Measurements from ENCODE around the gene MYO10.

GRCh38 chr5:16916262-16916878 lies 19.7 kb downstream of the MYO10 start:
- TF ChIP-seq CTCF (tag by site-specific recombination; IDR thresholded peaks at IDR 0.05): no peak
- no peak for TF ChIP-seq ZBTB17 (tag by site-specific recombination; IDR thresholded peaks at IDR 0.05)
- TF ChIP-seq ZNF266 (tag by site-specific recombination; IDR thresholded peaks at IDR 0.05; ENCODE audit: low read depth): no peak
- no peak for TF ChIP-seq ZNF785 (tag by site-specific recombination; IDR thresholded peaks at IDR 0.05)
- no peak for TF ChIP-seq MZF1 (tag by site-specific recombination; IDR thresholded peaks at IDR 0.05; ENCODE audit: borderline replicate concordance)
- TF ChIP-seq ZNF585B (tag by site-specific recombination; IDR thresholded peaks at IDR 0.05): no peak
- TF ChIP-seq, protein P1, sequence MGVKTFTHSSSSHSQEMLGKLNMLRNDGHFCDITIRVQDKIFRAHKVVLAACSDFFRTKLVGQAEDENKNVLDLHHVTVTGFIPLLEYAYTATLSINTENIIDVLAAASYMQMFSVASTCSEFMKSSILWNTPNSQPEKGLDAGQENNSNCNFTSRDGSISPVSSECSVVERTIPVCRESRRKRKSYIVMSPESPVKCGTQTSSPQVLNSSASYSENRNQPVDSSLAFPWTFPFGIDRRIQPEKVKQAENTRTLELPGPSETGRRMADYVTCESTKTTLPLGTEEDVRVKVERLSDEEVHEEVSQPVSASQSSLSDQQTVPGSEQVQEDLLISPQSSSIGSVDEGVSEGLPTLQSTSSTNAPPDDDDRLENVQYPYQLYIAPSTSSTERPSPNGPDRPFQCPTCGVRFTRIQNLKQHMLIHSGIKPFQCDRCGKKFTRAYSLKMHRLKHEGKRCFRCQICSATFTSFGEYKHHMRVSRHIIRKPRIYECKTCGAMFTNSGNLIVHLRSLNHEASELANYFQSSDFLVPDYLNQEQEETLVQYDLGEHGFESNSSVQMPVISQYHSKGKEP (tag by site-specific recombination; IDR thresholded peaks at IDR 0.05): no peak
- TF ChIP-seq, protein P2, sequence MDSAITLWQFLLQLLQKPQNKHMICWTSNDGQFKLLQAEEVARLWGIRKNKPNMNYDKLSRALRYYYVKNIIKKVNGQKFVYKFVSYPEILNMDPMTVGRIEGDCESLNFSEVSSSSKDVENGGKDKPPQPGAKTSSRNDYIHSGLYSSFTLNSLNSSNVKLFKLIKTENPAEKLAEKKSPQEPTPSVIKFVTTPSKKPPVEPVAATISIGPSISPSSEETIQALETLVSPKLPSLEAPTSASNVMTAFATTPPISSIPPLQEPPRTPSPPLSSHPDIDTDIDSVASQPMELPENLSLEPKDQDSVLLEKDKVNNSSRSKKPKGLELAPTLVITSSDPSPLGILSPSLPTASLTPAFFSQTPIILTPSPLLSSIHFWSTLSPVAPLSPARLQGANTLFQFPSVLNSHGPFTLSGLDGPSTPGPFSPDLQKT (IDR thresholded peaks at IDR 0.05; ENCODE audit: borderline replicate concordance, low read depth, low read length): no peak
